Uterus (tissue), 2 donors: ENCODE data around the gene MRC2.

Source experiments
- CTCF ChIP-seq, 4 experiments: fragments of 200-600 bp in 2 of 4; fragments of 450-650 bp in 2 of 4; sonication (generic) in 2 of 4; IDR thresholded peaks; one replicate each; pipeline ENCODE4 v1.5.1; 2016 to 2019; ENCODE audit warnings: antibody characterized with exemption in 4 of 4, mild to moderate bottlenecking in 2 of 4, moderate library complexity in 1 of 4
- POLR2A ChIP-seq, 2 donors: fragments of 450-650 bp; IDR thresholded peaks; one replicate each; pipeline ENCODE4 v1.6.1; 2016; ENCODE audit warnings: antibody characterized with exemption in 2 of 2, mild to moderate bottlenecking in 1 of 2, moderate library complexity in 1 of 2

GRCh38 chr17:62630365-62631085, 3.1 kb downstream of the MRC2 start:
- TF ChIP-seq CTCF (IDR thresholded peaks at IDR 0.05) (no peak), POLR2A (IDR thresholded peaks at IDR 0.05) (no peak)
